GM23338 (cell line): ENCODE data around the gene IKZF3.

Experiments
- CREB1 ChIP-seq: fragments of 250-450 bp; sonication (Bioruptor Pico); IDR thresholded peaks from 2 replicates; pipeline ENCODE4 v1.5.0; 2020; ENCODE audit warnings: low read depth, mild to moderate bottlenecking, moderate library complexity
- EZH2 ChIP-seq: fragments of 200-600 bp; sonication (generic); IDR thresholded peaks from one replicate; pipeline ENCODE4 v1.8.0; 2017; ENCODE audit warnings: antibody characterized with exemption, mild to moderate bottlenecking, low read depth; ENCODE audit not compliant: unreplicated experiment
- EZH2phosphoT487 ChIP-seq: fragments of 200-600 bp; sonication (generic); IDR thresholded peaks from one replicate; pipeline ENCODE4 v1.8.1; 2018; ENCODE audit warnings: antibody characterized with exemption; ENCODE audit not compliant: unreplicated experiment
- JUNB ChIP-seq: IDR thresholded peaks from one replicate; pipeline ENCODE4 v1.6.1; 2016; ENCODE audit warnings: antibody characterized with exemption; ENCODE audit not compliant: unreplicated experiment
- NANOG ChIP-seq: IDR thresholded peaks from 2 replicates; pipeline ENCODE4 v1.6.1; 2016; ENCODE audit warnings: antibody characterized with exemption, borderline replicate concordance
- POLR2AphosphoS5 ChIP-seq: IDR thresholded peaks from 2 replicates; pipeline ENCODE4 v1.6.1; 2016; ENCODE audit warnings: antibody characterized with exemption, low read depth
- STAT1 ChIP-seq: IDR thresholded peaks from one replicate; pipeline ENCODE4 v1.6.1; 2016; ENCODE audit warnings: antibody characterized with exemption; ENCODE audit not compliant: unreplicated experiment
- ZNF114 ChIP-seq: fragments of 250-450 bp; sonication (Bioruptor Pico); IDR thresholded peaks from 2 replicates; pipeline ENCODE4 v1.5.0; 2020; ENCODE audit warnings: mild to moderate bottlenecking, moderate library complexity
- ZNF331 ChIP-seq: fragments of 250-450 bp; sonication (Bioruptor Pico); IDR thresholded peaks from 2 replicates; pipeline ENCODE4 v1.5.0; 2020; ENCODE audit warnings: low read depth, mild to moderate bottlenecking, moderate library complexity
- TF ChIP-seq, protein P1 (sequence below), 2 experiments: fragments of 200-600 bp in 1 of 2; sonication (generic) in 1 of 2; conservative IDR thresholded peaks; 2 replicates each; pipeline versions ENCODE4 v1.5.1 to v1.6.1; 2016 to 2017; ENCODE audit warnings: antibody characterized with exemption in 2 of 2, low read depth in 2 of 2, mild to moderate bottlenecking in 2 of 2, moderate library complexity in 1 of 2
- TF ChIP-seq, protein P2 (sequence below): IDR thresholded peaks from 2 replicates; pipeline ENCODE4 v1.6.1; 2016; ENCODE audit warnings: antibody characterized with exemption
- TF ChIP-seq, protein P3 (sequence below): IDR thresholded peaks from one replicate; pipeline ENCODE4 v1.6.1; 2018; ENCODE audit warnings: antibody characterized with exemption; ENCODE audit not compliant: unreplicated experiment
- TF ChIP-seq, protein P4 (sequence below): fragments of 250-450 bp; sonication (Bioruptor Pico); IDR thresholded peaks from 2 replicates; pipeline ENCODE4 v1.5.0; 2020; ENCODE audit warnings: mild to moderate bottlenecking, moderate library complexity

DNA sequence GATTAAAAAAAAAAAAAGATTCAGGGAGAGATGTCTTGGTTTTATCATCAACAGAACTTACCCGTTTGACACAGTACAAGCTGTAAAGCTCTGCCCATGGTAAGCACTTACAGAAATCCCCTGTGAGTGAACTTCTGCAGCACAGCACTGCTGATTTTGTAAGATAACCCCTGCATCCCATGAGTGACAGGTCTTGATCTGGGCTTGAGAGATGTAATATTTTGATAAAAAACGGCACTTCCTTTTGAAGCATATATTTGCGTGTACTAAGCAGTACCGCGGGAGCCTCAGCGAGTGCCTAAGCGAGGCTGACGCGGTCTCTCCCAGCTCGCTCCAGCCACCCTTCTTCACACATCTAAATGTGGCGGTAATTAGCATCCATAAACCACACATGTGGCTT, 50.5 kb downstream of the IKZF3 start:
- TF ChIP-seq, protein P1, sequence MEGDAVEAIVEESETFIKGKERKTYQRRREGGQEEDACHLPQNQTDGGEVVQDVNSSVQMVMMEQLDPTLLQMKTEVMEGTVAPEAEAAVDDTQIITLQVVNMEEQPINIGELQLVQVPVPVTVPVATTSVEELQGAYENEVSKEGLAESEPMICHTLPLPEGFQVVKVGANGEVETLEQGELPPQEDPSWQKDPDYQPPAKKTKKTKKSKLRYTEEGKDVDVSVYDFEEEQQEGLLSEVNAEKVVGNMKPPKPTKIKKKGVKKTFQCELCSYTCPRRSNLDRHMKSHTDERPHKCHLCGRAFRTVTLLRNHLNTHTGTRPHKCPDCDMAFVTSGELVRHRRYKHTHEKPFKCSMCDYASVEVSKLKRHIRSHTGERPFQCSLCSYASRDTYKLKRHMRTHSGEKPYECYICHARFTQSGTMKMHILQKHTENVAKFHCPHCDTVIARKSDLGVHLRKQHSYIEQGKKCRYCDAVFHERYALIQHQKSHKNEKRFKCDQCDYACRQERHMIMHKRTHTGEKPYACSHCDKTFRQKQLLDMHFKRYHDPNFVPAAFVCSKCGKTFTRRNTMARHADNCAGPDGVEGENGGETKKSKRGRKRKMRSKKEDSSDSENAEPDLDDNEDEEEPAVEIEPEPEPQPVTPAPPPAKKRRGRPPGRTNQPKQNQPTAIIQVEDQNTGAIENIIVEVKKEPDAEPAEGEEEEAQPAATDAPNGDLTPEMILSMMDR (conservative IDR thresholded peaks at IDR 0.05; ENCODE audit: low read depth in 2 of 2): no peak
- TF ChIP-seq EZH2: no peak
- no peak for TF ChIP-seq POLR2AphosphoS5
- no peak for TF ChIP-seq EZH2phosphoT487
- TF ChIP-seq, protein P2, sequence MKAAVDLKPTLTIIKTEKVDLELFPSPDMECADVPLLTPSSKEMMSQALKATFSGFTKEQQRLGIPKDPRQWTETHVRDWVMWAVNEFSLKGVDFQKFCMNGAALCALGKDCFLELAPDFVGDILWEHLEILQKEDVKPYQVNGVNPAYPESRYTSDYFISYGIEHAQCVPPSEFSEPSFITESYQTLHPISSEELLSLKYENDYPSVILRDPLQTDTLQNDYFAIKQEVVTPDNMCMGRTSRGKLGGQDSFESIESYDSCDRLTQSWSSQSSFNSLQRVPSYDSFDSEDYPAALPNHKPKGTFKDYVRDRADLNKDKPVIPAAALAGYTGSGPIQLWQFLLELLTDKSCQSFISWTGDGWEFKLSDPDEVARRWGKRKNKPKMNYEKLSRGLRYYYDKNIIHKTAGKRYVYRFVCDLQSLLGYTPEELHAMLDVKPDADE: no peak
- TF ChIP-seq STAT1: no peak
- TF ChIP-seq NANOG: no peak
- TF ChIP-seq ZNF331 (CRISPR knock-in tag): no peak
- TF ChIP-seq JUNB: no peak
- TF ChIP-seq, protein P3, sequence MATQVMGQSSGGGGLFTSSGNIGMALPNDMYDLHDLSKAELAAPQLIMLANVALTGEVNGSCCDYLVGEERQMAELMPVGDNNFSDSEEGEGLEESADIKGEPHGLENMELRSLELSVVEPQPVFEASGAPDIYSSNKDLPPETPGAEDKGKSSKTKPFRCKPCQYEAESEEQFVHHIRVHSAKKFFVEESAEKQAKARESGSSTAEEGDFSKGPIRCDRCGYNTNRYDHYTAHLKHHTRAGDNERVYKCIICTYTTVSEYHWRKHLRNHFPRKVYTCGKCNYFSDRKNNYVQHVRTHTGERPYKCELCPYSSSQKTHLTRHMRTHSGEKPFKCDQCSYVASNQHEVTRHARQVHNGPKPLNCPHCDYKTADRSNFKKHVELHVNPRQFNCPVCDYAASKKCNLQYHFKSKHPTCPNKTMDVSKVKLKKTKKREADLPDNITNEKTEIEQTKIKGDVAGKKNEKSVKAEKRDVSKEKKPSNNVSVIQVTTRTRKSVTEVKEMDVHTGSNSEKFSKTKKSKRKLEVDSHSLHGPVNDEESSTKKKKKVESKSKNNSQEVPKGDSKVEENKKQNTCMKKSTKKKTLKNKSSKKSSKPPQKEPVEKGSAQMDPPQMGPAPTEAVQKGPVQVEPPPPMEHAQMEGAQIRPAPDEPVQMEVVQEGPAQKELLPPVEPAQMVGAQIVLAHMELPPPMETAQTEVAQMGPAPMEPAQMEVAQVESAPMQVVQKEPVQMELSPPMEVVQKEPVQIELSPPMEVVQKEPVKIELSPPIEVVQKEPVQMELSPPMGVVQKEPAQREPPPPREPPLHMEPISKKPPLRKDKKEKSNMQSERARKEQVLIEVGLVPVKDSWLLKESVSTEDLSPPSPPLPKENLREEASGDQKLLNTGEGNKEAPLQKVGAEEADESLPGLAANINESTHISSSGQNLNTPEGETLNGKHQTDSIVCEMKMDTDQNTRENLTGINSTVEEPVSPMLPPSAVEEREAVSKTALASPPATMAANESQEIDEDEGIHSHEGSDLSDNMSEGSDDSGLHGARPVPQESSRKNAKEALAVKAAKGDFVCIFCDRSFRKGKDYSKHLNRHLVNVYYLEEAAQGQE: no peak
- TF ChIP-seq CREB1: no peak
- TF ChIP-seq ZNF114 (CRISPR knock-in tag): no peak
- TF ChIP-seq, protein P4, sequence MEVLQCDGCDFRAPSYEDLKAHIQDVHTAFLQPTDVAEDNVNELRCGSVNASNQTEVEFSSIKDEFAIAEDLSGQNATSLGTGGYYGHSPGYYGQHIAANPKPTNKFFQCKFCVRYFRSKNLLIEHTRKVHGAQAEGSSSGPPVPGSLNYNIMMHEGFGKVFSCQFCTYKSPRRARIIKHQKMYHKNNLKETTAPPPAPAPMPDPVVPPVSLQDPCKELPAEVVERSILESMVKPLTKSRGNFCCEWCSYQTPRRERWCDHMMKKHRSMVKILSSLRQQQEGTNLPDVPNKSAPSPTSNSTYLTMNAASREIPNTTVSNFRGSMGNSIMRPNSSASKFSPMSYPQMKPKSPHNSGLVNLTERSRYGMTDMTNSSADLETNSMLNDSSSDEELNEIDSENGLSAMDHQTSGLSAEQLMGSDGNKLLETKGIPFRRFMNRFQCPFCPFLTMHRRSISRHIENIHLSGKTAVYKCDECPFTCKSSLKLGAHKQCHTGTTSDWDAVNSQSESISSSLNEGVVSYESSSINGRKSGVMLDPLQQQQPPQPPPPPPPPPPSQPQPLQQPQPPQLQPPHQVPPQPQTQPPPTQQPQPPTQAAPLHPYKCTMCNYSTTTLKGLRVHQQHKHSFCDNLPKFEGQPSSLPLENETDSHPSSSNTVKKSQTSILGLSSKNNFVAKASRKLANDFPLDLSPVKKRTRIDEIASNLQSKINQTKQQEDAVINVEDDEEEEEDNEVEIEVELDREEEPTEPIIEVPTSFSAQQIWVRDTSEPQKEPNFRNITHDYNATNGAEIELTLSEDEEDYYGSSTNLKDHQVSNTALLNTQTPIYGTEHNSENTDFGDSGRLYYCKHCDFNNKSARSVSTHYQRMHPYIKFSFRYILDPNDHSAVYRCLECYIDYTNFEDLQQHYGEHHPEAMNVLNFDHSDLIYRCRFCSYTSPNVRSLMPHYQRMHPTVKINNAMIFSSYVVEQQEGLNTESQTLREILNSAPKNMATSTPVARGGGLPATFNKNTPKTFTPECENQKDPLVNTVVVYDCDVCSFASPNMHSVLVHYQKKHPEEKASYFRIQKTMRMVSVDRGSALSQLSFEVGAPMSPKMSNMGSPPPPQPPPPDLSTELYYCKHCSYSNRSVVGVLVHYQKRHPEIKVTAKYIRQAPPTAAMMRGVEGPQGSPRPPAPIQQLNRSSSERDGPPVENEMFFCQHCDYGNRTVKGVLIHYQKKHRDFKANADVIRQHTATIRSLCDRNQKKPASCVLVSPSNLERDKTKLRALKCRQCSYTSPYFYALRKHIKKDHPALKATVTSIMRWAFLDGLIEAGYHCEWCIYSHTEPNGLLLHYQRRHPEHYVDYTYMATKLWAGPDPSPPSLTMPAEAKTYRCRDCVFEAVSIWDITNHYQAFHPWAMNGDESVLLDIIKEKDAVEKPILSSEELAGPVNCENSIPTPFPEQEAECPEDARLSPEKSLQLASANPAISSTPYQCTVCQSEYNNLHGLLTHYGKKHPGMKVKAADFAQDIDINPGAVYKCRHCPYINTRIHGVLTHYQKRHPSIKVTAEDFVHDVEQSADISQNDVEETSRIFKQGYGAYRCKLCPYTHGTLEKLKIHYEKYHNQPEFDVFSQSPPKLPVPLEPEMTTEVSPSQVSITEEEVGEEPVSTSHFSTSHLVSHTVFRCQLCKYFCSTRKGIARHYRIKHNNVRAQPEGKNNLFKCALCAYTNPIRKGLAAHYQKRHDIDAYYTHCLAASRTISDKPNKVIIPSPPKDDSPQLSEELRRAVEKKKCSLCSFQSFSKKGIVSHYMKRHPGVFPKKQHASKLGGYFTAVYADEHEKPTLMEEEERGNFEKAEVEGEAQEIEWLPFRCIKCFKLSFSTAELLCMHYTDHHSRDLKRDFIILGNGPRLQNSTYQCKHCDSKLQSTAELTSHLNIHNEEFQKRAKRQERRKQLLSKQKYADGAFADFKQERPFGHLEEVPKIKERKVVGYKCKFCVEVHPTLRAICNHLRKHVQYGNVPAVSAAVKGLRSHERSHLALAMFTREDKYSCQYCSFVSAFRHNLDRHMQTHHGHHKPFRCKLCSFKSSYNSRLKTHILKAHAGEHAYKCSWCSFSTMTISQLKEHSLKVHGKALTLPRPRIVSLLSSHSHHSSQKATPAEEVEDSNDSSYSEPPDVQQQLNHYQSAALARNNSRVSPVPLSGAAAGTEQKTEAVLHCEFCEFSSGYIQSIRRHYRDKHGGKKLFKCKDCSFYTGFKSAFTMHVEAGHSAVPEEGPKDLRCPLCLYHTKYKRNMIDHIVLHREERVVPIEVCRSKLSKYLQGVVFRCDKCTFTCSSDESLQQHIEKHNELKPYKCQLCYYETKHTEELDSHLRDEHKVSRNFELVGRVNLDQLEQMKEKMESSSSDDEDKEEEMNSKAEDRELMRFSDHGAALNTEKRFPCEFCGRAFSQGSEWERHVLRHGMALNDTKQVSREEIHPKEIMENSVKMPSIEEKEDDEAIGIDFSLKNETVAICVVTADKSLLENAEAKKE: no peak
